ENCODE data around the gene PTPRJ.

PTPRJ gene

GRCh38 chr11:47955061-47955755, 25.2 kb upstream of the PTPRJ start:
- no peak for TF ChIP-seq ZNF274 (IDR thresholded peaks at IDR 0.05; ENCODE audit: low read depth, low read length)
- H3K4me3 ChIP-seq (ENCODE audit: low read length) = no peak overlapping the region

- no peak for TF ChIP-seq ZNF274 (IDR thresholded peaks at IDR 0.05; ENCODE audit: low read depth, low read length)
- H3K4me3 ChIP-seq (ENCODE audit: low read length) = no peak overlapping the region
Measured at GRCh38 chr11:47960015-47960414, 20.3 kb upstream of the PTPRJ start.

- H3K4me3 ChIP-seq (ENCODE audit: low read length) = no peak overlapping the region
- TF ChIP-seq ZNF274 (IDR thresholded peaks at IDR 0.05; ENCODE audit: low read depth, low read length) = no peak
Measured at GRCh38 chr11:47961383-47961782, 19.0 kb upstream of the PTPRJ start.

GRCh38 chr11:47964546-47964945, 15.8 kb upstream of the PTPRJ start:
- no peak overlapping the region for H3K4me3 ChIP-seq (ENCODE audit: low read length)
- no peak for TF ChIP-seq ZNF274 (IDR thresholded peaks at IDR 0.05; ENCODE audit: low read depth, low read length)

GRCh38 chr11:47967577-47968525, 12.5 kb upstream of the PTPRJ start:
- TF ChIP-seq ZNF274 (IDR thresholded peaks at IDR 0.05; ENCODE audit: low read depth, low read length) = no peak
- no peak overlapping the region for H3K4me3 ChIP-seq (ENCODE audit: low read length)

- no peak overlapping the region for H3K4me3 ChIP-seq (ENCODE audit: low read length)
- TF ChIP-seq ZNF274 (IDR thresholded peaks at IDR 0.05; ENCODE audit: low read depth, low read length) = no peak
Measured at GRCh38 chr11:47969401-47969800, 11.0 kb upstream of the PTPRJ start.

GRCh38 chr11:47971501-47971900, 8.9 kb upstream of the PTPRJ start:
- H3K4me3 ChIP-seq (ENCODE audit: low read length) = no peak overlapping the region
- TF ChIP-seq ZNF274 (IDR thresholded peaks at IDR 0.05; ENCODE audit: low read depth, low read length) = no peak

- no peak for TF ChIP-seq ZNF274 (IDR thresholded peaks at IDR 0.05; ENCODE audit: low read depth, low read length)
- H3K4me3 ChIP-seq (ENCODE audit: low read length) = no peak overlapping the region
Measured at GRCh38 chr11:47973173-47973572, 7.2 kb upstream of the PTPRJ start.

- H3K4me3 ChIP-seq (ENCODE audit: low read length) = no peak overlapping the region
- TF ChIP-seq ZNF274 (IDR thresholded peaks at IDR 0.05; ENCODE audit: low read depth, low read length) = no peak
Measured at GRCh38 chr11:47976931-47977330, 3.4 kb upstream of the PTPRJ start.

- TF ChIP-seq ZNF274 (IDR thresholded peaks at IDR 0.05; ENCODE audit: low read depth, low read length) = no peak
- H3K4me3 ChIP-seq (ENCODE audit: low read length) = no peak overlapping the region
Measured at GRCh38 chr11:47977623-47978022, 2.7 kb upstream of the PTPRJ start.

- H3K4me3 ChIP-seq (ENCODE audit: low read length) = no peak overlapping the region
- TF ChIP-seq ZNF274 (IDR thresholded peaks at IDR 0.05; ENCODE audit: low read depth, low read length) = no peak
Measured at GRCh38 chr11:47979378-47980087, 826 bp upstream of the PTPRJ start.

- no peak for TF ChIP-seq ZNF274 (IDR thresholded peaks at IDR 0.05; ENCODE audit: low read depth, low read length)
- peak overlapping the region; percentile 72 for H3K4me3 ChIP-seq (ENCODE audit: low read length)
Measured at GRCh38 chr11:47980907-47981621, 705 bp downstream of the PTPRJ start.

GRCh38 chr11:47981667-47982404, 1.5 kb downstream of the PTPRJ start:
- TF ChIP-seq ZNF274 (IDR thresholded peaks at IDR 0.05; ENCODE audit: low read depth, low read length) = no peak
- H3K4me3 ChIP-seq (ENCODE audit: low read length) = peak overlapping the region; percentile 72; the same call in 1 of the 2 replicates
